Endothelial cell (in vitro differentiated cells): ENCODE data around the gene RGS13. TPM values are rescaled to one million over a fixed set of nuclear protein-coding genes. Genes with fewer than 3 reads are reported as not detected.

Experiments
- DNase-seq: peaks from one replicate; pipeline ENCODE4 v3.0.0; 2021; ENCODE audit warnings: low spot score
- H3K27ac Mint-ChIP-seq: one replicate; pipeline ENCODE4 v1.8.0; 2021; ENCODE audit warnings: mixed read lengths, inconsistent platforms; ENCODE audit not compliant: unreplicated experiment
- H3K27me3 Mint-ChIP-seq: one replicate; pipeline ENCODE4 v1.8.0; 2021; ENCODE audit warnings: mild to moderate bottlenecking, moderate library complexity, mixed read lengths, inconsistent platforms; ENCODE audit not compliant: unreplicated experiment
- H3K36me3 Mint-ChIP-seq: one replicate; pipeline ENCODE4 v1.8.0; 2021; ENCODE audit warnings: mild to moderate bottlenecking, low read depth, mixed read lengths, inconsistent platforms; ENCODE audit not compliant: unreplicated experiment
- H3K4me1 Mint-ChIP-seq: one replicate; pipeline ENCODE4 v1.8.0; 2021; ENCODE audit warnings: mild to moderate bottlenecking, mixed read lengths, inconsistent platforms; ENCODE audit not compliant: unreplicated experiment
- H3K4me3 Mint-ChIP-seq: one replicate; pipeline ENCODE4 v1.8.0; 2021; ENCODE audit warnings: mild to moderate bottlenecking, mixed read lengths, inconsistent platforms; ENCODE audit not compliant: unreplicated experiment
- H3K9me3 Mint-ChIP-seq: one replicate; pipeline ENCODE4 v1.8.0; 2021; ENCODE audit warnings: mixed read lengths, inconsistent platforms; ENCODE audit not compliant: unreplicated experiment
- total RNA-seq: library from RNA; stranded (reverse); fragmentation: NEBNext Ultra II Directional; extraction: Animal tissue kit (Norgen Biotek cat#: 25700); gene quantifications from one replicate; pipeline ENCODE4 v1.2.1, GENCODE V29; 2021; ENCODE audit not compliant: unreplicated experiment
- TF ChIP-seq, protein P1 (sequence below): fragments of 200-600 bp; sonication (generic); IDR thresholded peaks from one replicate; pipeline ENCODE4 v1.5.0; 2021; ENCODE audit warnings: antibody characterized with exemption; ENCODE audit not compliant: unreplicated experiment

RGS13 gene
- total RNA-seq, 1 donor from 2014 or later = not detected

DNA sequence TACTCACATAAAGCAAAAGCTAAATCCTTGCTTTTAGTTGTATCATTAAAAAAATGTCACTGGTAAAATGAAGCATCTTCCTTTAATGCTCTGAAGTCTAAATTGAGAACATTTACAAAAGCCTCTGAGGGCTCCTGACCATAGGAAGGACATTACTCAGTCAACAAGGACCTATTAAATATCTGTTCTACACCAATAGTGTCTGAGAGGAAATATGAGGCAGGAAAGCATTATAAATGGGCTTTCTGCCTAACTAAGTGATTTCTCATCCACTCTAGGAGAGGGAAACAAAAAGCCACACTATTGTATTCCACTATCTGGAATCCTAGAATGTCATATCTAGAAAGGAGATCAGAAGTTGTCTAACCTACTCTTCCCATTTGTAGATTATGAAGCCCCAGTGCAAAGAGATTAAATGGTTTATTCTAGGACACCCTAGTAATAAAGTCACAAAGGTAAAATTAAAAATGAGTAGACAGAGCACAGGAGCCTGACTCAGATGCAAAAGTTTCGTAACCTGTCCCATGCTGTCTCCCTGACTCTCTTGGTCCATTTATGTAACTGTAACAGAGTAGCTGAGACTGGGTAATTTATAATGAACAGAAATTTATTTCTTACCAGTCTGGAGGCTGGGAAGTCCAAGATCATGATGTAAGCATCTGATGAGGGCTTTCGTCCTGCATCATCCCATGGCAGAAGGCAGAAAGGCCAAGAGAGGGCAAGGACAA is 42.8 kb upstream of the RGS13 start:
- Mint-ChIP-seq H3K27ac (no peak overlapping the region), H3K27me3 (no peaks in the 10 kb centered on the region), H3K36me3 (no peaks in the 10 kb centered on the region), H3K4me3 (no peak overlapping the region), H3K9me3 (no peaks in the 10 kb centered on the region), H3K4me1 (no peaks in the 10 kb centered on the region)
- no peak for DNase-seq
- TF ChIP-seq, protein P1, sequence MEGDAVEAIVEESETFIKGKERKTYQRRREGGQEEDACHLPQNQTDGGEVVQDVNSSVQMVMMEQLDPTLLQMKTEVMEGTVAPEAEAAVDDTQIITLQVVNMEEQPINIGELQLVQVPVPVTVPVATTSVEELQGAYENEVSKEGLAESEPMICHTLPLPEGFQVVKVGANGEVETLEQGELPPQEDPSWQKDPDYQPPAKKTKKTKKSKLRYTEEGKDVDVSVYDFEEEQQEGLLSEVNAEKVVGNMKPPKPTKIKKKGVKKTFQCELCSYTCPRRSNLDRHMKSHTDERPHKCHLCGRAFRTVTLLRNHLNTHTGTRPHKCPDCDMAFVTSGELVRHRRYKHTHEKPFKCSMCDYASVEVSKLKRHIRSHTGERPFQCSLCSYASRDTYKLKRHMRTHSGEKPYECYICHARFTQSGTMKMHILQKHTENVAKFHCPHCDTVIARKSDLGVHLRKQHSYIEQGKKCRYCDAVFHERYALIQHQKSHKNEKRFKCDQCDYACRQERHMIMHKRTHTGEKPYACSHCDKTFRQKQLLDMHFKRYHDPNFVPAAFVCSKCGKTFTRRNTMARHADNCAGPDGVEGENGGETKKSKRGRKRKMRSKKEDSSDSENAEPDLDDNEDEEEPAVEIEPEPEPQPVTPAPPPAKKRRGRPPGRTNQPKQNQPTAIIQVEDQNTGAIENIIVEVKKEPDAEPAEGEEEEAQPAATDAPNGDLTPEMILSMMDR = no peak

DNA sequence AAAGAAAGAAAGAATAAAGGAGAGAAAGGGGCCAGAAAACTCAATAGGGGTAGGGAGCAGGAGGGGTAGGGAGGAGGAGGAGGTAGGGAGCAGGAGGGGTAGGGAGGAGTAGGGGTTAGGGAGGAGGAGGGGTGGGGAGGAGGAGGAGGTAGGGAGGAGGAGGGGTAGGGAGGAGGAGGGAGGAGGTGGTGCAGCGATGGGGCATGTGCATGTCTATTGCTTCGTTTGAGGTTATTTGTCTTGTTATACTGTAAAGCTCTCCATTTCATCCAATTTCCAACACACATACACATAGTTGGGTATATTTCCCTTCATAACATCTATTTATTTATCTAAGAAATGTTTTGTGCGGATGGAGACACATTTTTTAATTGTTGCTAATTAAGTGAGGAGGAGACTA is 40.6 kb upstream of the RGS13 start:
- Mint-ChIP-seq H3K27me3 (no peaks in the 10 kb centered on the region), H3K4me3 (no peak overlapping the region), H3K4me1 (no peaks in the 10 kb centered on the region), H3K36me3 (no peaks in the 10 kb centered on the region), H3K27ac (no peak overlapping the region), H3K9me3 (no peaks in the 10 kb centered on the region)
- no peak for DNase-seq
- TF ChIP-seq, protein P1 = no peak

DNA sequence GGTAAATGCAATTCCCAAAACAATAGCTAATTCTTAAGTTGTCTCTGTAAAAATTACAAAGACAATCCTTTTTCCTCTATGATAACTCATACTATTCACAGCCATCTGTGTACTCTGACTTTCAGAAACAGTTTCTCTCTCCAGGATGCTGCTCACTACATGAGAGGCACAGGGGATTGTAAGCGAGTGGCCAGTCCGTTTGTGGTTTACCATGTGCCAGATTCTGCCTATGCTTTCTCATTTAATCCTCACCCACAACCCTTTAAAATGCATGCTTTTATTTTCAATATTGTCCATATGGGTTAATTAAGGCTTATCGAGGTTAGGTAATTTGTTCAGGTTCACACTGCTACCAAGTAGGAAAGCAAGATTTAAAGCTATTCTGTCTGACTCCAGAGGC is 37.4 kb upstream of the RGS13 start:
- Mint-ChIP-seq H3K9me3 (no peaks in the 10 kb centered on the region), H3K27ac (no peak overlapping the region), H3K4me3 (no peak overlapping the region), H3K36me3 (no peaks in the 10 kb centered on the region), H3K4me1 (no peaks in the 10 kb centered on the region), H3K27me3 (no peaks in the 10 kb centered on the region)
- DNase-seq = no peak
- TF ChIP-seq, protein P1 = no peak

DNA sequence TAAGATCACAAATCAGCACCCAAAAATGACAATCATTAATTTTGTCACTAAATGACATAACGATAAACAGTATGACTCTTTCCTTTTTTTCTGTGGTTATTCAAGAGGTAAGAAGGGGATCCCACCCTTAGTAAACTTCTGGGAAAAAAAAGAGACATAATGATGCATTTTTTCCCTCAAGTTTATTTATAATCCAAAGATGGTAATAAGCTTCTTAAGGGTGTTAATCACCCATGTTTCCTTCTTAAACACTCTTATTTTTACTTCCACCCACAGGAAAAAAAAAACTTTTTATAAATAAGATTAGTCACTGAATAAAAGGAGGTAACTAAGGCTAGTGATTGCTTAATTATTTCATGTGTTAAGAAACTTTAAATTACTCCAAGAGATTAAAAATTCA is 35.7 kb upstream of the RGS13 start:
- no peak overlapping the region for H3K4me3 Mint-ChIP-seq
- no peak overlapping the region for H3K27ac Mint-ChIP-seq
- H3K9me3 Mint-ChIP-seq = no peaks in the 10 kb centered on the region
- DNase-seq = no peak
- H3K36me3 Mint-ChIP-seq = no peaks in the 10 kb centered on the region
- TF ChIP-seq, protein P1 = no peak
- H3K27me3 Mint-ChIP-seq = no peaks in the 10 kb centered on the region
- no peaks in the 10 kb centered on the region for H3K4me1 Mint-ChIP-seq

DNA sequence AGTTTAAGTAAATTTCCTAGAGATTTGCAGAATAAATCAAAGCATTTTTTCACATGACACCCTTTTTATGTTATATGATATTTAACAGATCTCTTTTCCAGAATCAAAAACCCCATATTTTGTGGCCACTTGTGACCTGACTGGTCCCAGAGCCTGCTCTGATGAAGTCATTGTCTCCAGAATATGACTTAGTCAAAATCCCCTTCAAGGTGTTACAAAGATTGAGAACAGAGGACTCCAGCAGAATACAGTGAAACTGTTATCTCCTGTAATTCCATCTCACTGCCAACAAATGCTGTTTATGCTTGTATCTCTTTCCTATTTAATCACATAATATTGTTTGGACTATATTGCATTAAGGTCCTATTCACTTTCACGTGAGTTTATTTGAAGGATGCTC is 34.8 kb upstream of the RGS13 start:
- Mint-ChIP-seq H3K9me3 (no peaks in the 10 kb centered on the region), H3K27me3 (no peaks in the 10 kb centered on the region), H3K36me3 (no peaks in the 10 kb centered on the region), H3K27ac (no peak overlapping the region), H3K4me1 (no peaks in the 10 kb centered on the region), H3K4me3 (no peak overlapping the region)
- no peak for DNase-seq
- TF ChIP-seq, protein P1 = no peak
